Psoas muscle (tissue), 8 donors: Measurements from ENCODE around the gene F10. TPM values are rescaled to one million over a fixed set of nuclear protein-coding genes. Genes with fewer than 3 reads are reported as not detected.
"Not testable (repeated sequence)": the region's sequence is repeated elsewhere in the genome, so short reads cannot be mapped to it uniquely, and the experiment has no call there.

Experiments used
- ATAC-seq, 4 donors: fragments of 200-7000 bp; cut with Tn5 transposase; one replicate each; pipeline ENCODE4 v1.9.1; 2020; ENCODE audit warnings: moderate library complexity in 3 of 4, mild to moderate bottlenecking in 2 of 4
- DNase-seq, 2 donors: peaks; one replicate each; pipeline ENCODE4 v3.0.0-alpha.2; 2020
- H3K27ac ChIP-seq: fragments of 200-600 bp; one replicate; pipeline ENCODE4 v1.8.0; 2022
- H3K27me3 ChIP-seq, 3 donors: fragments of 200-600 bp in 1 of 3; one replicate each; pipeline versions ENCODE4 v1.6.1 to v1.8.0; 2013 to 2022; ENCODE audit warnings: low read length in 2 of 3, mild to moderate bottlenecking in 2 of 3, moderate library complexity in 1 of 3; ENCODE audit not compliant: insufficient read depth in 3 of 3
- H3K36me3 ChIP-seq, 2 donors: fragments of 200-600 bp in 1 of 2; one replicate each; pipeline versions ENCODE4 v1.6.1 to v1.8.0; 2013 to 2022; ENCODE audit warnings: low read depth in 1 of 2, mild to moderate bottlenecking in 1 of 2, moderate library complexity in 1 of 2; ENCODE audit not compliant: insufficient read depth in 1 of 2
- H3K4me1 ChIP-seq: fragments of 200-600 bp; one replicate; pipeline ENCODE4 v1.8.0; 2022
- H3K4me3 ChIP-seq: fragments of 200-600 bp; one replicate; pipeline ENCODE4 v1.8.0; 2022; ENCODE audit warnings: mild to moderate bottlenecking
- H3K9me3 ChIP-seq: fragments of 200-600 bp; one replicate; pipeline ENCODE4 v1.8.0; 2022
- CTCF ChIP-seq: fragments of 200-600 bp; IDR thresholded peaks from one replicate; pipeline ENCODE4 v1.8.0; 2022; ENCODE audit warnings: antibody characterized with exemption
- WGBS, 3 donors: extraction: QIAGEN DNeasy Blood & Tissue Kit; methylation state at CpG; one replicate each; pipeline versions ENCODE4 v1.1.6 to v1.1.7; 2013; 5-methylcytosine and 5-hydroxymethylcytosine counted together
- intact Hi-C, 2 donors: fragments of 100-400 bp; cut with DNase I; formaldehyde crosslinking; loops; one replicate each; pipeline versions ENCODE4 v1.11.0 to v1.14.2; 2022
- polyA plus RNA-seq, 3 donors: library from polyadenylated mRNA; stranded (reverse); fragments of 200-250 nt; gene quantifications; one replicate each; pipeline ENCODE4 v1.2.3, GENCODE V29; 2013
- total RNA-seq, 4 donors: library from RNA; stranded (reverse); fragmentation: NEBNext Ultra II Directional in 2 of 4; extraction: Animal tissue kit (Norgen Biotek cat#: 25700) in 2 of 4; gene quantifications; one replicate each; pipeline versions ENCODE4 v1.2.1 to v1.2.4, GENCODE V29; 2021 to 2023
- donor health status: healthy with polysubstance abuse.
- donor health status: DM: no; HTN: no; CAD: no; lungs with moderate emphysema.
- donor health status: Bipolar disorder and iron deficiency.
- donor health status: healthy.
- donor health status: DM: yes; HTN: yes; CAD: no.
- donor health status: DM: no; HTN: no; CAD: no.
- donor health status: DM: no; HTN: no; CAD: no.
- donor health status: DM: yes; HTN: yes; CAD: no.

F10 gene
- total and polyA plus RNA-seq, 7 donors = 0.63 to 4.9 (median 1.5) TPM

DNA sequence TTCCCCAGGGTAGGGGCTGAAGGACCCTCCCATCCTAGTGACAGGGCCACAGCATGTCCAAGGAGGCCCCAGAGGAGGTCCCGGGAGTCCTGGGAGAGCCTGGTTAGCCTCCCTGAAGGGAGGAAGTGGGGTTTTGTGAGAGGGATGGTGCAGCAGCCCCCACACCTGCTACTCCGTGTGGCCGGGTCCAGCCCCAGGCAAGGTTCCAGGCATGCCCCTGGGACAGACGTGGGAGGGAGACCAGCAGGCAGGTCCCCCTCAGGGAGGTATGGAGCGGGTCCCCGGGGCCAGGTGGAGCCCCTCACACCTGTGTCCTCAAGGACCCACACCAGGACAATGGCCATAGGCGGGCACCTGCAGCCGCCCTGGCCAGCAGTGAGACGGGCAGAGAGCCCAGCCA lies 19.0 kb upstream of the F10 start:
- peaks cover 0 to 15% (median 9%) of the 10 kb centered on the region in 3 donors for H3K27me3 ChIP-seq
- ATAC-seq (peak in 1 of 4 donors; percentile 42), DNase-seq (no peak)
- 67 to 70% (median 68%) methylated on average over 7 to 9 of the region's 9 CpGs for WGBS, 3 donors
- TF ChIP-seq CTCF = no peak
- intact Hi-C loops = no loop called here
- H3K36me3 ChIP-seq = no peaks in the 10 kb centered on the region
- H3K27ac ChIP-seq = no peak overlapping the region
- H3K4me3 ChIP-seq = no peak overlapping the region
- no peaks in the 10 kb centered on the region for H3K4me1 ChIP-seq
- H3K9me3 ChIP-seq = no peaks in the 10 kb centered on the region

DNA sequence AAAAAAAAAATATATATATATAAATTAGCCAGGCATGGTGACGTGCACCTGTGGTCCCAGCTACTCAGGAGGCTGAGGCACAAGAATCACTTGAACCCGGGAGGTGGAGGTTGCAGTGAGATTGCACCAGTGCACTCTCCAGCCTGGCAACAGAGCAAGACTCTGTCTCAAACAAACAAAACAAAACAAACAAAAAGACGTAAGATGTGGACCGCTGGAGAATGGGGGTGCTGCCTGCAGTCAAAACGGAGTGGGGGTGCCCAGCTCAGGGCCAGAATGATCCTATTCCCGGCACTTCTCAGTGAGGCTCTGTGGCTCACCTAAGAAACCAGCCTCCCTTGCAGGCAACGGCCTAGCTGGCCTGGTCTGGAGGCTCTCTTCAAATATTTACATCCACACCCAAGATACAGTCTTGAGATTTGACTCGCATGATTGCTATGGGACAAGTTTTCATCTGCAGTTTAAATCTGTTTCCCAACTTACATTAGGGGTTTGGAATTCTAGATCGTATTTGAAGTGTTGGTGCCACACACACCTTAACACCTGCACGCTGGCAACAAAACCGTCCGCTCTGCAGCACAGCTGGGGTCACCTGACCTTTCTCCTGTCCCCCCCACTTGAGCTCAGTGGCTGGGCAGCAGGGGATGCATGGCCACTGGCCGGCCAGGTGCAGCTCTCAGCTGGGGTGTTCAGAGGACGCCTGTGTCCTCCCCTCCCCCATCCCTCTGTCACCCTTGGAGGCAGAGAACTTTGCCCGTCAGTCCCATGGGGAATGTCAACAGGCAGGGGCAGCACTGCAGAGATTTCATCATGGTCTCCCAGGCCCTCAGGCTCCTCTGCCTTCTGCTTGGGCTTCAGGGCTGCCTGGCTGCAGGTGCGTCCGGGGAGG lies 17.3 kb upstream of the F10 start, which contains the start of gene F7:
F7 (plus strand) TSS at position 760 of the 889 bp plus-strand sequence; CDS start at position 811, 51 bp downstream.
- H3K4me3 ChIP-seq = no peak within 1 kb of the TSS
- no peaks in the 10 kb centered on the region for H3K36me3 ChIP-seq
- H3K9me3 ChIP-seq = no peaks in the 10 kb centered on the region
- ATAC-seq = no peak
- no peak for DNase-seq
- no peak for TF ChIP-seq CTCF
- no peaks in the 10 kb centered on the region for H3K4me1 ChIP-seq
- H3K27me3 ChIP-seq = peaks cover 0 to 27% (median 18%) of the 10 kb centered on the region in 3 donors
- no peak within 1 kb of the TSS for H3K27ac ChIP-seq
- intact Hi-C loops = no loop called here
- 73 to 79% (median 75%) methylated on average over 17 of the region's 17 CpGs for WGBS, 3 donors

DNA sequence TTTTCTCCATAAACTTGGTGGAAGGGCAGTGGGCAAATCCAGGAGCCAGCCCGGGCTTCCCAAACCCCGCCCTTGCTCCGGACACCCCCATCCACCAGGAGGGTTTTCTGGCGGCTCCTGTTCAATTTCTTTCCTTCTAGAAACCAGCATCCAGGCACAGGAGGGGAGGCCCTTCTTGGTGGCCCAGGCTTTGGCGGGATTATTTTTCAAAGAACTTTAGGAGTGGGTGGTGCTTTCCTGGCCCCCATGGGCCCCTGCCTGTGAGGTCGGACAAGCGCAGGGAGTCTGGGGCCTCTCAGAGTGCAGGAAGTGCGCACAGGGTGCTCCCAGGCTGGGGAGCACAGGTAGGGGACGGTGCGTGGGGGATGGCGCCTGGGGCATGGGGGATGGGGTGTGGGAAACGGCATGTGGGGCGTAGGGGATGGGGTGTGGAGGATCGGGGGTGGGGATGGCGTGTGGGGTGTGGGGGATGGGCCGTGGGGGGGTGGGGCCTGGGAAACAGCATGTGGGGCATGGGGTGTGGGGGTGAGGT lies 16.6 kb upstream of the F10 start:
- DNase-seq (peak in 1 of 2 donors; percentile 1), ATAC-seq (no peak)
- TF ChIP-seq CTCF = no peak
- intact Hi-C loops = no loop called here
- Histone ChIP-seq H3K27me3 (peaks cover 0 to 34% (median 24%) of the 10 kb centered on the region in 3 donors), H3K36me3 (no peaks in the 10 kb centered on the region), H3K4me3 (no peak overlapping the region), H3K27ac (no peak overlapping the region), H3K4me1 (no peaks in the 10 kb centered on the region), H3K9me3 (no peaks in the 10 kb centered on the region)
- WGBS, 3 donors = 54 to 58% (median 57%) methylated on average over 16 of the region's 16 CpGs

GRCh38 chr13:113106711-113107351 lies 15.8 kb upstream of the F10 start:
- H3K9me3 ChIP-seq = no peaks in the 10 kb centered on the region
- peak in 1 of 2 donors; percentile 14 for DNase-seq
- H3K4me3 ChIP-seq = no peak overlapping the region
- WGBS, 3 donors = 74 to 82% (median 76%) methylated on average over 21 to 25 of the region's 25 CpGs
- H3K4me1 ChIP-seq = no peaks in the 10 kb centered on the region
- no peak for TF ChIP-seq CTCF
- no peak overlapping the region for H3K27ac ChIP-seq
- intact Hi-C loops = no loop called here
- H3K27me3 ChIP-seq = peaks cover 0 to 36% (median 28%) of the 10 kb centered on the region in 3 donors
- no peaks in the 10 kb centered on the region for H3K36me3 ChIP-seq
- no peak for ATAC-seq

DNA sequence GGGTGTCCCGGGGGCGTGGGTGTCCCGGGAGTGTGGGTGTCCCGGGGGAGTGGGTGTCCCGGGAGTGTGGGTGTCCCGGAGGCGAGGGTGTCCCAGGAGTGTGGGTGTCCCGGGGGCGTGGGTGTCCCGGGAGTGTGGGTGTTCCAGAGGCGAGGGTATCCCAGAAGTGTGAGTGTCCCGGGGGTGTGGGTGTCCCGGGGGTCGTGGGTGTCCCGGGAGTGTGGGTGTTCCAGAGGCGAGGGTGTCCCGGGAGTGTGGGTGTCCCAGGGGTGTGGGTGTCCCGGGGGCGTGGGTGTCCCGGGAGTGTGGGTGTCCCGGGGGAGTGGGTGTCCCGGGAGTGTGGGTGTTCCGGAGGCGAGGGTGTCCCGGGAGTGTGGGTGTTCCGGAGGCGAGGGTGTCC lies 14.1 kb upstream of the F10 start:
- intact Hi-C loops, H3K4me3 ChIP-seq, H3K27ac ChIP-seq, H3K4me1 ChIP-seq, H3K9me3 ChIP-seq, DNase-seq, ATAC-seq, H3K36me3 ChIP-seq: not testable (repeated sequence)
- 93 to 97% (median 93%) methylated on average over 16 to 27 of the region's 27 CpGs for WGBS, 3 donors
- peaks cover 0 to 42% (median 29%) of the 10 kb centered on the region in 3 donors for H3K27me3 ChIP-seq
